Naive B cell (primary cell): ENCODE measurements around the gene TMIE. TPM values are rescaled to one million over a fixed set of nuclear protein-coding genes. Genes with fewer than 3 reads are reported as not detected.
A peak's percentile ranks its signal among the peaks of the same experiment; 100 is the strongest.

Source experiments
- ATAC-seq, 2 donors: fragments of 150-1000 bp; cut with Tn5 transposase; 2 replicates each; pipeline ENCODE4 v1.10.0; 2021; ENCODE audit warnings: low read depth in 2 of 2, mild to moderate bottlenecking in 2 of 2, moderate library complexity in 2 of 2
- DNase-seq: peaks from one replicate; pipeline ENCODE4 v3.0.0; 2022
- H3K27ac Mint-ChIP-seq, 6 donors: one replicate each; pipeline ENCODE4 v1.8.0; 2020 to 2022; ENCODE audit warnings: mild to moderate bottlenecking in 6 of 6, mixed read lengths in 6 of 6, moderate library complexity in 5 of 6, inconsistent platforms in 2 of 6
- H3K27me3 Mint-ChIP-seq, 3 donors: one replicate each; pipeline ENCODE4 v1.8.0; 2021 to 2022; ENCODE audit warnings: mixed read lengths in 3 of 3, mild to moderate bottlenecking in 1 of 3
- H3K36me3 Mint-ChIP-seq, 2 donors: one replicate each; pipeline ENCODE4 v1.8.0; 2020 to 2022; ENCODE audit warnings: mixed read lengths in 2 of 2, inconsistent platforms in 1 of 2, mild to moderate bottlenecking in 1 of 2
- H3K4me1 Mint-ChIP-seq, 3 donors: one replicate each; pipeline ENCODE4 v1.8.0; 2020 to 2022; ENCODE audit warnings: mixed read lengths in 3 of 3, inconsistent platforms in 1 of 3, mild to moderate bottlenecking in 1 of 3, moderate library complexity in 1 of 3
- H3K4me3 Mint-ChIP-seq, 8 donors: one replicate each; pipeline ENCODE4 v1.8.0; 2020 to 2022; ENCODE audit warnings: mild to moderate bottlenecking in 8 of 8, mixed read lengths in 8 of 8, moderate library complexity in 8 of 8, inconsistent platforms in 2 of 8
- H3K9me3 Mint-ChIP-seq, 7 donors: one replicate each; pipeline ENCODE4 v1.8.0; 2020 to 2022; ENCODE audit warnings: mixed read lengths in 7 of 7, mild to moderate bottlenecking in 5 of 7, inconsistent platforms in 2 of 7, moderate library complexity in 1 of 7
- polyA plus RNA-seq, 6 donors: library from polyadenylated mRNA; unstranded; fragments of 300-500 nt; fragmentation: Illumina TruSeq; gene quantifications; one replicate each; pipeline ENCODE4 v1.2.3, GENCODE V29; 2021; ENCODE audit warnings: low read depth in 6 of 6

TMIE gene
- polyA plus RNA-seq, 6 donors from 2014 or later: not detected

- DNase-seq (no peak), ATAC-seq (no peak)
- H3K4me3 Mint-ChIP-seq: no peak overlapping the region
- no peaks in the 10 kb centered on the region for H3K9me3 Mint-ChIP-seq
- peaks cover 0 to 2% (median 0%) of the 10 kb centered on the region in 3 donors for H3K27me3 Mint-ChIP-seq
- no peaks in the 10 kb centered on the region for H3K36me3 Mint-ChIP-seq
- H3K27ac Mint-ChIP-seq: no peak overlapping the region
- H3K4me1 Mint-ChIP-seq: no peaks in the 10 kb centered on the region
Measured at GRCh38 chr3:46711305-46711704, 10.1 kb downstream of the TMIE start.

DNA sequence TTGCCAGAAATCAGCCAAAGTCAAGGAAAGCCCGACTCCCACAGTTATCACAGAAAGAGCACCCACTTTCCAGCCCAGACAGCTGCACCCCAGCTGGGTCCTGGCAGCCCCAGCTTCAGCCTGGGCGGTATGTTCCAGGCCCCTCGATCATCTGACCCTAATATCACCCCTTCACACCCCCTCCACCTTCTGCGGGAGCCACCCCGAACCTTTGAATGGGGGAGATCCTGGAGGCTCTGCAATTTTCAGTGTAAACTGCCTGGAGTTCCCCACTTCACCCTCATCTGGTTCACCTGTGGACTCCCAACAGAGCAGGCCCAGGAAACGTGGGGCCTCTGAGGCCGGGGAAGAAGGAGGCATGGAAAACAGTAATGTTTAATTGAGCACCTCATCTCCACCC lies 10.6 kb downstream of the TMIE start:
- no peak for DNase-seq
- ATAC-seq: no peak
- Mint-ChIP-seq H3K4me1 (no peaks in the 10 kb centered on the region), H3K4me3 (no peak overlapping the region), H3K27ac (no peak overlapping the region), H3K9me3 (no peaks in the 10 kb centered on the region), H3K27me3 (no peaks in the 10 kb centered on the region), H3K36me3 (no peaks in the 10 kb centered on the region)

- H3K27ac Mint-ChIP-seq: peak overlapping the region in 1 of 6 donors; percentile 61
- DNase-seq: no peak
- H3K9me3 Mint-ChIP-seq: no peaks in the 10 kb centered on the region
- ATAC-seq: no peak
- no peaks in the 10 kb centered on the region for H3K36me3 Mint-ChIP-seq
- H3K4me3 Mint-ChIP-seq: no peak overlapping the region
- no peaks in the 10 kb centered on the region for H3K27me3 Mint-ChIP-seq
- no peaks in the 10 kb centered on the region for H3K4me1 Mint-ChIP-seq
Measured at GRCh38 chr3:46712191-46713049, 11.2 kb downstream of the TMIE start.

GRCh38 chr3:46713050-46713897 lies 12.1 kb downstream of the TMIE start:
- peaks cover 0 to 7% (median 6%) of the 10 kb centered on the region in 3 donors for H3K27me3 Mint-ChIP-seq
- peak overlapping the region in 2 of 6 donors; percentile 61 to 86 for H3K27ac Mint-ChIP-seq
- DNase-seq (no peak), ATAC-seq (no peak)
- no peak overlapping the region for H3K4me3 Mint-ChIP-seq
- H3K36me3 Mint-ChIP-seq: no peaks in the 10 kb centered on the region
- peaks cover 0 to 4% (median 0%) of the 10 kb centered on the region in 3 donors for H3K4me1 Mint-ChIP-seq
- no peaks in the 10 kb centered on the region for H3K9me3 Mint-ChIP-seq

DNA sequence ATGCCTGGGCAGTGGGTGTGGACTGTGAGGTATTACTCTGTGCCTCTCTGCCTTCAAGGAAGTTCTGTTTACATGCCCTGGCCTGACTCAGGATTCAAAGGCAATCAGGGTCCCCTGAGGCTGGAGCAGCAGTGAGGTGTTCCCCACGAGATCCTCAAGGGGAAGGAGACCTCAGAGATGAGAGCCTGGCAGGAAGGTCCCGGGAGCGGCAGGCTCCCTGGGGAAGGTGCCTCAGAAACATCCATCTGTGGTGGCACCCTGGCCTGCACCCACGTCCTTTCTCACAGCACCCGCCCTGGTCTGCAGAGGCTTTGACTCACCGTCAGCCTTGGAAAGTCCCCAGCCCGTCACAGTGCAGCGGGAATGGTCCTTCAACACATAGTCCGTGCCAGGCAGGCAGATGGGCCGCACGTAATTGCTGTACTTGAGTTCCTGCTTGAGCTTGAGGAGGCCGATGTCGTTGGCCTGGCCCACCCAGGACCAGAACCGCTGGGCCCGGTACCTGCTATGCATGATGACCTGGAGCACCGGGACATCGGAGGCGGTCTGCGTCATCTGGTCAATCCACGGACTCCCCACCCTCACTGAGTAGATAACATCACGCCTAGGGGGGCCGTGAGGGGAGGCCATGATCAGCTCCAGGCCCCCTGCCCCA lies 12.8 kb downstream of the TMIE start:
- Mint-ChIP-seq H3K36me3 (no peaks in the 10 kb centered on the region), H3K4me3 (no peak overlapping the region), H3K27me3 (peaks cover 0 to 15% (median 12%) of the 10 kb centered on the region in 3 donors), H3K9me3 (no peaks in the 10 kb centered on the region), H3K4me1 (peaks cover 0 to 4% (median 0%) of the 10 kb centered on the region in 3 donors), H3K27ac (no peak overlapping the region)
- ATAC-seq: no peak
- no peak for DNase-seq

- no peak overlapping the region for H3K4me3 Mint-ChIP-seq
- ATAC-seq (no peak), DNase-seq (no peak)
- no peak overlapping the region for H3K27ac Mint-ChIP-seq
- H3K4me1 Mint-ChIP-seq: peaks cover 0 to 4% (median 0%) of the 10 kb centered on the region in 3 donors
- peaks cover 0 to 23% (median 17%) of the 10 kb centered on the region in 3 donors for H3K27me3 Mint-ChIP-seq
- H3K9me3 Mint-ChIP-seq: no peaks in the 10 kb centered on the region
- H3K36me3 Mint-ChIP-seq: no peaks in the 10 kb centered on the region
Measured at GRCh38 chr3:46714728-46715506, 13.7 kb downstream of the TMIE start.

DNA sequence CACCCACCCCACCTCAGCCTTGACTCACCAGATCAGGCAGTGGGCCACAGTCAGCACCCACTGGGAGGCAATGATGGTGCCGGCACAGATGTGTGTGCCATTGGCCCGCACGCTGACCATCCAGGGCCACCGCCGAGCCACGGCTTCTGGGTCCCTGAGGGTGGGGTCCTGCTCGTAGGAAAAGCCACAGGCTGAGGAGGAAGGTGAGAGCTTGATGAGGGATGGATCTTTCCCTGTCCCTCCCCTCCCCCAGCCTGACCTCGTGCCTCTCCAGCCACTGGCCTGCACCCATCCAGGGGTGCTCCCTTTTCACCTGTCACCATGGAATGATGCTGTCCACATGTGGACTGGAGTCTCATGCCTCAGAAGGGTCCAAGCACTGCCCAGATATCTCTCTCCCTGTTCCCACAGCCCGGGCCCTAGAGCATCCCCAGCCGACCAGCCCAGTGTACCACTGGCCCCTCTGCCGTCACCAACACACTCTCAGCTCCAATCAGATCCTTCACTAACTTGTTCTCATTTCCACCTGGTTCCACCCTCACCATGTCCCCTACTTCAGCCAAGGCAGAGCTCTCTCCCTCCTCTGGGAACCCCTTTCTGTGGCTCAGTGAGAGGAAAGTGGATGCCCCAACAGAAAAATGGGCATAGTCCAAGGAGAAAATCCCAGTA lies 14.4 kb downstream of the TMIE start:
- peaks cover 0 to 4% (median 0%) of the 10 kb centered on the region in 3 donors for H3K4me1 Mint-ChIP-seq
- H3K4me3 Mint-ChIP-seq: no peak overlapping the region
- H3K27me3 Mint-ChIP-seq: peaks cover 0 to 23% (median 18%) of the 10 kb centered on the region in 3 donors
- DNase-seq: no peak
- no peaks in the 10 kb centered on the region for H3K36me3 Mint-ChIP-seq
- H3K9me3 Mint-ChIP-seq: peaks cover 0 to under 1% (median 0%) of the 10 kb centered on the region in 7 donors
- ATAC-seq: no peak
- peak overlapping the region in 1 of 6 donors; percentile 79 for H3K27ac Mint-ChIP-seq

DNA sequence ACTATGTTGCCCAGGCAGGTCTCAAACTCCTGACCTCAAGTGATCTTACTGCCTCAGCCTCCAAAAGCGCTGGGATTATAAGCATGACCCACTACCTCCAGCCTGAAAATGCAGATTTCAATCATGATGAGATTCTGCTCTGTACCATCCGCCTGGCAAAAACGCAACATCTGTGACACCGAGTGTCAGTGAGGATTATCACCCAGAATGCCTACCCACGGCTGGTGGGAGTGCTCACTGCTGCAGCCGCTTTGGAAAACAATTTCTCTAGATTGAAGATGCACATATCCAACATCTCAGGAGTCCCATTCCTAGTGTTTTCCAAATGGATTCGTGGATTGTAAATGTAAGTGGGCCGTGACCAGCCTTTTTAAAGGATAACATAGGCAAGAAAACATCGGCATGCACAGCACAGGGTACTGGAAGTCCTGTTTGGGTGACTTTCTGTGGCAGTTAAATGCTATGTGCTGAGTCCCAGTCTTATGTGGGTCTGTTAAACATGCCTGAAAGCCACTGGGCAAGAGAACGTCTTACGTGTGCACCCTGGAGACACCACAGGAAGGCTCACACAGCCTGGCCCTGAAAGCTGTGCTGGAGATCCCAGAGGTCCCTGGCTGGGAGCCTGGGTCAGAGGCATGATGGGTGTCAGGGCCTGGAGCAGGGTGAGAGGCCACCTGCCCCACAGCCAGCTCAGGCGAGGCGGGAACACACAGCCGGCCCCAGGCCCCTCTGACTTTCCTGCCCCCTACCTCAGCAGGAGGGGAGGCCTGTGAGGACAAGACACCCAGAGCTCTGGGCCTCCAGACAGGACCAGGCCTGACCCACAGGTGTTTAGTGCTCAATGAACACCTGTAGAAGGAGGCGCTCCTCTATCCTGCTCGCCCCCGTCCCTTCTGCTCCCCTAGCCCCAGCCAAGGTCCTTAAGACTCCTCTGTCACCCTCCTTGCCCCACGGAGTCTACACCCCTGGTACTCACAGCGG lies 15.6 kb downstream of the TMIE start:
- no peak for ATAC-seq
- H3K27me3 Mint-ChIP-seq: peaks cover 0 to 25% (median 23%) of the 10 kb centered on the region in 3 donors
- peaks cover 0 to 4% of the 10 kb centered on the region in 2 donors for H3K36me3 Mint-ChIP-seq
- no peak for DNase-seq
- no peak overlapping the region for H3K4me3 Mint-ChIP-seq
- H3K4me1 Mint-ChIP-seq: peaks cover 0 to 4% (median 0%) of the 10 kb centered on the region in 3 donors
- H3K27ac Mint-ChIP-seq: no peak overlapping the region
- peaks cover 0 to 7% (median 0%) of the 10 kb centered on the region in 7 donors for H3K9me3 Mint-ChIP-seq

GRCh38 chr3:46717447-46718231 lies 16.4 kb downstream of the TMIE start, which contains the start of gene PRSS50:
TSS of gene PRSS50 (minus strand) at chr3:46717869. CDS start at chr3:46717824, 45 bp downstream.
- H3K36me3 Mint-ChIP-seq: peaks cover 0 to 4% of the 10 kb centered on the region in 2 donors
- H3K27ac Mint-ChIP-seq: peak within 1 kb of the TSS in 1 of 6 donors; percentile 63
- no peak for DNase-seq
- peaks cover 0 to 4% (median 0%) of the 10 kb centered on the region in 3 donors for H3K4me1 Mint-ChIP-seq
- peak; percentile 60 to 62 for ATAC-seq
- H3K27me3 Mint-ChIP-seq: peaks cover 0 to 25% (median 23%) of the 10 kb centered on the region in 3 donors
- peaks cover 0 to 7% (median 0%) of the 10 kb centered on the region in 7 donors for H3K9me3 Mint-ChIP-seq
- no peak within 1 kb of the TSS for H3K4me3 Mint-ChIP-seq

DNA sequence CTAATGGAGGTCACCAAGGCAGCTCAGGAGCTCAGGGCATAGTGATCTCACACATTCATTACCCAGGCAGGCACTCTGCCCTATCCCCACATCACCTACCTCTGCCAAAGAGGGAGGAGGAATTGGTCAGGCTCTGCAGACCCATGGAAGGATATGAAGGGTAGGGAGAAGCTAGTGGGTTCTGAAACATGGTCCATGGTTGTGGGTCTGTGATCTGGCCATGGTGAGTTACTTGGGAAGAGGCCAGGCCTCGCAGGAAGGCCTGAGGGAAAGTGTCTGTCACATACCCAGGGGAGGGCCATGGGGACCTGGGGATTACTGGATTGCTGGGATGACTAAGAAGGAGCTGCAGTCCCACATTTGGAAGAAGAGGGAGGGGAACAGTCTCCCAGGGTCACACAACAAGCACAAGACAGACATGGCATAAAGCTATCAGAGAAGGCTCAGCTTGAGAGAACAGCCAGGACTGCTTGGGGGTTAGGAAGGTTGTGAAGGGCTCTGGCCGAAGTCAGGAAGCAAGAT lies 17.9 kb downstream of the TMIE start:
- Mint-ChIP-seq H3K4me3 (no peak overlapping the region), H3K36me3 (peaks cover 0 to 4% of the 10 kb centered on the region in 2 donors), H3K9me3 (peaks cover 0 to 7% (median 0%) of the 10 kb centered on the region in 7 donors), H3K4me1 (peaks cover 0 to 4% (median 0%) of the 10 kb centered on the region in 3 donors), H3K27ac (peak overlapping the region in 1 of 6 donors; percentile 33), H3K27me3 (peaks cover 0 to 25% (median 23%) of the 10 kb centered on the region in 3 donors)
- no peak for ATAC-seq
- DNase-seq: no peak
